Panc1 (cell line): ENCODE data around the gene TMEM19. TPM values are rescaled to one million over a fixed set of nuclear protein-coding genes. Genes with fewer than 3 reads are reported as not detected.

ENCODE experiments used
- ATAC-seq: fragments of 200-7000 bp; cut with Tn5 transposase; 2 replicates; pipeline ENCODE4 v1.9.1; 2020; ENCODE audit warnings: mild to moderate bottlenecking, moderate library complexity
- BruUV-seq: library from RNA; stranded (reverse); fragments of 400-500 nt; replicated peaks from 2 replicates; lab custom pipeline; 2021; lab: Mats Ljungman, UMichigan
- CTCF ChIA-PET: fragments of 300-600 bp; sonication (Branson Sonifier 250); formaldehyde crosslinking; loops from one replicate; lab custom pipeline; 2022; ENCODE audit warnings: antibody characterized with exemption; lab: Charles Lee
- POLR2A ChIA-PET: fragments of 300-600 bp; sonication (Branson Sonifier 250); formaldehyde crosslinking; loops from one replicate; lab custom pipeline; 2022; ENCODE audit warnings: antibody characterized with exemption; lab: Charles Lee
- DNase-seq: peaks from one replicate; pipeline ENCODE4 v3.0.0-alpha.2; 2010; ENCODE audit warnings: low read depth, low spot score
- H3K27ac ChIP-seq: 2 replicates; pipeline ENCODE4 v1.5.1; 2011; ENCODE audit warnings: mild to moderate bottlenecking, low read length, inconsistent platforms
- H3K27me3 ChIP-seq: fragments of 200-500 bp; sonication (Bioruptor generic); 2 replicates; pipeline ENCODE4 v1.6.0; 2014; ENCODE audit warnings: low read length, inconsistent platforms; ENCODE audit not compliant: control insufficient read depth, insufficient read depth
- H3K36me3 ChIP-seq: fragments of 200-500 bp; sonication (Bioruptor generic); 2 replicates; pipeline ENCODE4 v1.5.1; 2014; ENCODE audit warnings: inconsistent platforms, mild to moderate bottlenecking, low read length, moderate library complexity; ENCODE audit not compliant: control insufficient read depth, insufficient read depth
- H3K4me1 ChIP-seq: 2 replicates; pipeline ENCODE4 v1.5.1; 2011; ENCODE audit warnings: inconsistent platforms, mild to moderate bottlenecking, low read length, moderate library complexity; ENCODE audit not compliant: control insufficient read depth, insufficient read depth
- H3K4me3 ChIP-seq, 2 experiments: 2 replicates each; pipeline ENCODE4 v1.5.1; 2011 to 2012; ENCODE audit warnings: low read depth in 2 of 2, low read length in 2 of 2, mild to moderate bottlenecking in 2 of 2, inconsistent platforms in 1 of 2, moderate library complexity in 1 of 2
- H3K9me3 ChIP-seq: fragments of 200-500 bp; sonication (Bioruptor generic); 2 replicates; pipeline ENCODE4 v1.5.1; 2014; ENCODE audit warnings: low read depth, mild to moderate bottlenecking, inconsistent platforms, low read length, moderate library complexity; ENCODE audit not compliant: control insufficient read depth, insufficient read depth
- CTCF ChIP-seq: fragments of 450-650 bp; IDR thresholded peaks from 2 replicates; pipeline ENCODE4 v1.5.1; 2017; ENCODE audit warnings: mild to moderate bottlenecking
- POLR2AphosphoS5 ChIP-seq: IDR thresholded peaks from 2 replicates; pipeline ENCODE4 v1.6.1; 2012; ENCODE audit warnings: mild to moderate bottlenecking, low read depth, low read length, moderate library complexity
- REST ChIP-seq, 2 experiments: IDR thresholded peaks; 2 replicates each; pipeline ENCODE4 v1.6.1; 2011 to 2012; ENCODE audit warnings: low read depth in 2 of 2, control low read depth in 1 of 2, low read length in 1 of 2, mild to moderate bottlenecking in 1 of 2, moderate library complexity in 1 of 2; ENCODE audit not compliant: insufficient read depth in 1 of 2
- SIN3A ChIP-seq: IDR thresholded peaks from 2 replicates; pipeline ENCODE4 v1.6.1; 2012; ENCODE audit warnings: low read depth, mild to moderate bottlenecking, low read length, moderate library complexity, borderline replicate concordance; ENCODE audit not compliant: insufficient read depth
- TCF7L2 ChIP-seq: IDR thresholded peaks from 2 replicates; pipeline ENCODE4 v1.6.1; 2011; ENCODE audit warnings: mild to moderate bottlenecking, low read depth, low read length, inconsistent platforms
- in situ Hi-C: cut with HindIII; loops from 2 replicates; pipeline ENCODE4 v1.10.0; 2016; ENCODE audit warnings: low sequenced_read_pairs, low pct_unique_long_range_greater_than_20kb
- intact Hi-C: fragments of 100-400 bp; cut with micrococcal nuclease; formaldehyde crosslinking; loops from one replicate; pipeline ENCODE4 v1.10.0; 2022; ENCODE audit not compliant: unreplicated experiment
- total RNA-seq: library from RNA; stranded (reverse); gene quantifications from one replicate; pipeline ENCODE4 v1.2.1, GENCODE V29; 2021; ENCODE audit not compliant: unreplicated experiment

The TMEM19 gene
- total RNA-seq, 1 experiment from 2014 or later: 72.8 TPM

- intact Hi-C loops: no loop called here
- in situ Hi-C loops: no loop called here
These were observed 8.4 kb downstream of the TMEM19 start for GRCh38 chr12:71694099-71694820.

GRCh38 chr12:71695782-71696181 is 9.9 kb downstream of the TMEM19 start:
- ATAC-seq: no peak

More at GRCh38 chr12:71694099-71694820, 8.4 kb downstream of the TMEM19 start:
- DNase-seq: no peak
- Histone ChIP-seq H3K27ac (no peak overlapping the region), H3K27me3 (no peaks in the 10 kb centered on the region), H3K4me3 (no peak overlapping the region), H3K9me3 (no peaks in the 10 kb centered on the region), H3K36me3 (peaks cover 7% of the 10 kb centered on the region; the same call in 1 of the 2 replicates), H3K4me1 (no peaks in the 10 kb centered on the region)
- no peak for TF ChIP-seq SIN3A
- no peak for TF ChIP-seq REST (IDR thresholded peaks at IDR 0.05; ENCODE audit: insufficient read depth in 1 of 2, low read depth in 2 of 2, low read length in 1 of 2)
- no peak for TF ChIP-seq TCF7L2
- no peak for TF ChIP-seq POLR2AphosphoS5
- no peak for TF ChIP-seq CTCF
- ATAC-seq: no peak
- ChIA-PET POLR2A (no interaction called here), CTCF (no interaction called here)
- BruUV-seq: no TSS peak

More at GRCh38 chr12:71695782-71696181, 9.9 kb downstream of the TMEM19 start:
- ChIA-PET CTCF (no interaction called here), POLR2A (no interaction called here)
- Histone ChIP-seq H3K27ac (no peak overlapping the region), H3K4me3 (no peak overlapping the region), H3K36me3 (peaks cover 7% of the 10 kb centered on the region; the same call in 1 of the 2 replicates), H3K27me3 (no peaks in the 10 kb centered on the region), H3K9me3 (no peaks in the 10 kb centered on the region), H3K4me1 (no peaks in the 10 kb centered on the region)
- intact Hi-C loops: no loop called here
- no peak for DNase-seq
- in situ Hi-C loops: no loop called here
- BruUV-seq: no TSS peak
- TF ChIP-seq REST (IDR thresholded peaks at IDR 0.05; ENCODE audit: insufficient read depth in 1 of 2, low read depth in 2 of 2, low read length in 1 of 2) (no peak), POLR2AphosphoS5 (no peak), SIN3A (no peak), CTCF (no peak), TCF7L2 (no peak)
